Measurements from ENCODE around the gene CATSPERD.
"Not testable (repeated sequence)": the region's sequence is repeated elsewhere in the genome, so short reads cannot be mapped to it uniquely, and the experiment has no call there.

CATSPERD gene

DNA sequence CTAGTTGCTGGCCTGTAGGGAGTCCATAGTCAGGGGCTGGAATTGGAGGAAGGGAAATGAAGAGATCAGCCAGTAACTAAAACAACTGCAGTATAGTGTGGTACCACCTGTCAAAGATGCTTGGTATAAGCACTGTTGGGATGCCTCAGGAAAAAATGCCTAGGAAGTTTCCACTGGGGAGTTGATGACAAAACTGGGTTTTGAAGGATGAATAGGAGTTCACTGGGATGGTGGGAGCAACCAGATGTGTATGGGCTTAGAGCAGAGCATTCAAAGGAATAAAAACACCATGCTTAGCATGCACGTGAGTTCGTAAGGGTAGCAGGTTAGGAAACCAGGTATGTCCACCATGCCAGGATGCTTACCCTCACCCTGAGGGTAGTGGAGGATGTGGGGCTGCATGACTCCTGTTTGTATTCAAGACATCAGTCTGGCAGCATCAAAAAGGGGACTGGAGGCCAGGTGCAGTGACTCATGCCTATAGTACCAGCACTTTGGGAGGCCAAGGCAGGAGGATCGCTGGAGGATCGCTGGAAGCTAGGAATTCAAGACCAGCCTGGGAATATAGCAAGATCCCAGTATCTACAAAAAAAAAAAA lies 7.1 kb downstream of the CATSPERD start:
- DNase-seq (ENCODE audit: low spot score), result no peak

DNA sequence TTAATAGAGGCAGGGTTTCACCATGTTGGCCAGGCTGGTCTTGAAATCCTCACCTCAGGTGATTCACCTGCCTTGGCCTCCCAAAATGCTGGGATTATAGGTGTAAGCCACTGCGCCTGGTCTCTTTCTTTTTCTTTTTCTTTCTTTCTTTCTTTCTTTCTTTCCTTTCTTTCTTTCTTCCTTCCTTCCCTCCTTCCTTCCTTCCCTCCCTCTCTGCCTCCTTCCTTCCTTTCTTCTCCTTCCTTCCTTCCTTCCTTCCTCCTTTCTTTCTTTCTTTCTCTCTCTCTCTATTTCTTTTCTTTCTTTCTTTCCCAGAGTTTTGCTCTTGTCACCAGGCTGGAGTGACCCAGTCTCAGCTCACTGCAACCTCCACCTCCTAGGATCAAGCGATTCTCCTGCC lies 12.7 kb downstream of the CATSPERD start:
- DNase-seq (ENCODE audit: low spot score), result not testable (repeated sequence)

DNA sequence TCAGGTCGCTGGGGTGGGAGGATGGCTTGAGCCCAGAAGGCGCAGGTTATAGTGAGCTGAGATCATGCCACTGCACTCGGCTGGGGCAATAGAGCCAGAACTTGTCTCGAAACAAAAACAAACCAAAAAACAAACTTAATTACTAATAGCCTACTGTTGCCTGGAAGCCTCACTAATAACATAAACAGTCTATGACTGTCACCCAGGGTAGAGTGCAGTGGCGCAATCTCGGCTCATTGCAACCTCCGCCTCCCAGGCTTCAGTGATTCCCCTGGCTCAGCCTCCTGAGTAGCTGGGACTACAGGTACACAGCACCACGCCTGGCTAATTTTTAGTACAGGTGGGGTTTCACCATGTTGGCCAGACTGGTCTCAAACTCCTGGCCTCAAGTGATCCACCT lies 18.0 kb downstream of the CATSPERD start:
- no peak for DNase-seq (ENCODE audit: low spot score)

DNA sequence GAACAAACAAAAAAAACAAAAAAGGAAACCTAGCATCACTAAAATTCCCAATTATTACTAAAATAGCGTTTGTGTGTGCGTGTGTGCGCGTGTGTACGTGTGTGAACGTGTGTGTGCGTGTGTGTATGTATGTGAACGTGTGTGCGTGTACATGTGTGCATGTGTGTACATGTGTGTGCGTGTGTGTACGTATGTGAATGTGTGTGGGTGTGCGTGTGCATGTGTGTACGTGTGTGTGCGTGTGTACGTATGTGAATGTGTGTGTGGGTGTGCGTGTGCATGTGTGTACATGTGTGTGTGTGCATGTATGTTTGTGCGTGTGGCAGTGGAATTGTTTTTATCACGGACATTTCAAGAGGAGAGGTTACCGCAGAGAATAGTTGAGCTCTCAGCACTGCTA lies 21.6 kb downstream of the CATSPERD start:
- DNase-seq (ENCODE audit: low spot score), result no peak

DNA sequence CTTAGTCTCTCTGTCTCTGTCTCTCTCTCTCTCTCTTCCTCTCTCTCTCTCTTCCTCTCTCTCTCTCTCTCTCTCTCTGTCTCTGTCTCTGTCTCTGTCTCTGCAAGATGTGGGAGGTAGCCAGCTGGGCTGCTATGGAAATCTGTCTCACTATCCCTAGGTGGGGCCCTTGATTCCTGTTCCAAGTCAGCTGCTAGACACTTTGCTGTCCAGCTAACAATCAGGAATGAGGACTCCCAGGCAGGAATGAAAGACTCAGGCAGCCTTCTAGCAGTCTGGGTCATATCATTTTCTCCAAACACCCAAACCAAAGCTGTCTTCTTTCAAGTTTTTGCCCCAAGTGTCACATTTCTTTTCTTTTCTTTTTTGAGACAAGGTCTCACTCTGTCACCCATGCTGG lies 23.2 kb downstream of the CATSPERD start:
- DNase-seq (ENCODE audit: low spot score), result no peak

DNA sequence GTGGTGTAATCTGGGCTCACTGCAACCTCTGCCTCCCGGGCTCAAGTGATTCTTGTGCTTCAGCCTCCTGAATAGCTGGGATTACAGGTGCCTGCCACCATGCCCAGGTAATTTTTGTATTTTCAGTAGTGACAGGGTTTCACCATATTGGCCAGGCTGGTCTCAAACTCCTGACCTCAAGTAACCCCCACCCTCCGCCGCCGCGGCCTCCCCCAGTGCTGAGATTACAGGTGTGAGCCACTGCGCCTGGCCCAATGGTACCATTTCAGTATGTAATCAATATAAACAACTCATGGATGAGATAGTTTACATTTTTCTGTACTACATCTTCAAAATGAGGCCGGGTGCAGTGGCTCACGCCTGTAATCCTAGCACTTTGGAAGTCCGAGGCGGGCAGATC lies 24.6 kb downstream of the CATSPERD start:
- not testable (repeated sequence) for DNase-seq (ENCODE audit: low spot score)

DNA sequence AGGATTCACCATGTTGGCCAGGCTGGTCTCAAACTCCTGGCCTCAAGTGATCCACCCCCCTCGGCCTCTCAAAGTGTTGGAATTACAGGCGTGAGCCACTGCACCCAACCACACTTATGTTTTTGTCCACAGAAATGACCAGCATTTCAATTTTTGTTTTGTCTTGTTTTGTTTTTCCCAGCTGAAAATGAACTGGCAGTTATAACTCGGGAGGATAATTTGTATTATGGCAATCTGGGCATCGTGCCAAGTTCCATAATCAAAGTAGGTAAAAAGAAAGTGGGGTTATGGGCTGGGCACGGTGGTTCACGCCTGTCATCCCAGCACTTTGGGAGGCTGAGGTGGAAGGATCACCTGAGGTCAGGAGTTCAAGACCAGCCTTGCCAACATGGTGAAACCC lies 28.5 kb downstream of the CATSPERD start:
- DNase-seq (ENCODE audit: low spot score), result not testable (repeated sequence)

DNA sequence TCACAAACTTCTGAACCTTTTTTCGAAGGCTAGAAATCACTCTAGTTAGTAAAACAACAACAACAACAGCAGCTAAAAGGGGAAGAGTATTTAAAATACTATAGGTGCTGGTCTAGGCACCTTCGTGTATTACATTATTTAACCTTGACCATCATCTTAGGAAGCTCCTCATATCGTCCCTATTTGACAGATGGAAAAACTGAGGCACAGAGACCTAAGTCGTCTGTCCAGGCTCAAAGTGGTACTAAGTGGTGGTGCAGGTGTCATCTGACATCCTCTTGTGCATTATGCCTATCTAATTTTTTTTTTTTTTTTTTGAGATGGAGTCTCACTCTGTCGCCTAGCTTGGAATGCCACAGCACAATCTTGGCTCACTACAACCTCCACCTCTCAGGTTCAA lies 29.1 kb downstream of the CATSPERD start:
- no peak for DNase-seq (ENCODE audit: low spot score)

DNA sequence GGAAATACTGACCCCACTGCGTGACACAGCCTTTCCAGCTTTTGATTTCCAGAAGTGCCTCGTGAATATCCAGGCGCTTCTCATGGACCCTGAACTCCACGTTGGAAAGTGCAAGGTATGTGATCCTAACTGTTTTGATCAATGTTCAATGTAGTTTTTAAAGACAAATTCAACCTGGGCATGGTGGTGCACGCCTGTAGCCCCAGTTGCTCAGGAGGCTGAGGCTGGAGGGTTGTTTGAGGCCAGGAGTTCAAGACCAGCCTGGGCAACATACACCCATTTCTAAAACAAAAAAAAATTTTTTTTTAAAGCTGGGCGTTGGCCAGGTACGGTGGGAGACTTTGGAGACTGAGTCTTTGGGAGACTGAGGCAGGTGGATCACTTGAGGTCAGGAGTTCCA lies 31.3 kb downstream of the CATSPERD start:
- DNase-seq (ENCODE audit: low spot score), result no peak

DNA sequence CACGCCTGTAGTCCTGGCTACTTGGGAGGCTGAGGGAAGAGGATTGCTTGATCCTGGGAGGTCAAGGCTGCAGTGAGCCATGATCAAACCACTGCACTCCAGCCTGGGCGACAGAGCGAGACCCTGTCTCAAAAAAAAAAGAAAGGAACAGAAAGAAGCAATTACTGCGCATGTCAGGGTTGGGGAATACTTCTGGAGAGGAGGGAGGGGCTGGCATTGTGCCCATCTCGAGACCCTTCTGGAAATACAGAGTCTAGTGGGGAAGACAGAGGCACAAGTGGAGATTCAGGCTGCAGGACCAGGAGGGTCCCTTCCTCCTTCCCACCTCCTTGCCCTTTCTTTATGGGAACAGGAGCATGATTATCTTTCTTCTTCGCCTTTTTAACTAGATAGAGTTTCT lies 33.3 kb downstream of the CATSPERD start:
- DNase-seq (ENCODE audit: low spot score), result no peak

DNA sequence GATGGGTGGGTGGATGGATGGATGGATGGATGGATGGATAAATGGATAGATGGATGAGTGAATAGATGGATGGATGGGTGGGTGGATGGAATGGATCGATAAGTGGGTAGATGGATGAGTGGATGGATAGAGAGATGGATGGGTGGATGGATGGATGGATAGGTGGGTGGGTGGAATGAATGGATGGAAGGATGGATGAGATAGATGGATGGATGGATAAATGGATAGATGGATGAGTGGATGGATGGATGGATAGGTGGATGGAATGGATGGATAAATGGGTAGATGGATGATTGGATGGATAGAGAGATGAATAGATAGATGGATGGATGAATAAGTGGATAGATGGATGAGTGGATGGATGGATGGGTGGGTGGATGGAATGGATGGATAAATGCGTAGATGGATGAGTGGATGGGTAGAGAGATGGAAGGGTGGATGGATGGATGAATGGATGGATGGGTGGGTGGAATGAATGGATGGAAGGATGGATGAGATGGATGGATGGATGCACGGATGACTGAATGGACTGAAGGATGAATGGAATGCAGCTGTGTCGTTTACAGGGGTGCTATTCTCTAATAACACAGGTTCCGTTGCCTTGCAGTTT lies 42.3 kb downstream of the CATSPERD start:
- no peak for DNase-seq (ENCODE audit: low spot score)

DNA sequence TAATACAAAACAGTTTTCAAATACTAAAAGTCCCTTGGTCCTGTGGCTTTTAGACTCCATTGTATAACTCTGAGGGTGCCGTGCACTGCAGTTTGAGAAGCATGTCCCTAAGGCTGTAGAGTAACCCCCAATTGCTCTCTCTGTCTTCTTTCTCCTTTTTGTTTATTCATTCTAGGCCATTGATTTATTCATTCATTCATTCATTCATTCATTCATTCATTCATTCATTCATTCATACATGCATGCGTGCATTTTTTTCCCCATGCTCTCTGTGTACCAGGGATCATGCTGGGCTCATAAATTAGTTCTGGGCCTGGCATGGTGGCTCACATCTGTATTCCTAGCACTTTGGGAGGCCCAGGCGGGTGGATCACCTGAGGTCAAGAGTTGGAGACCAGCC lies 44.8 kb downstream of the CATSPERD start:
- DNase-seq (ENCODE audit: low spot score), result no peak

DNA sequence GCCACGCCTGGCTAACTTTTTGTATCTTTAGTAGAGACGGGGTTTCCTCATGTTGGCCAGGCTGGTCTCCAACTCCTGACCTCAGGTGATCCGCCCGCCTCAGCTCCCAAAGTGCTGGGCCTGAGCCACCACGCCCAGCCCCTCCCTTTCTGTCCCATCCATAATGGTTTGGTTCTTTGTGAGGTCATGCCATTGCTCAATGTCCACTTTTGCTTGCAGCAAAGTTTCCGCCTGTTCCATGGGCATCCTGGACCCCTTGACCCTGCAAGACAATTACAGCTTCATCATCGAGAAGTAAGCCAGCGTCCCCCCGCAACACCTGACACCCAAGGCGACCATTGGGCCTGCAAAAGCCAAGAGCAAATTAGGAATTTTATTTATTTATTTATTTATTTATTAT lies 47.5 kb downstream of the CATSPERD start:
- DNase-seq (ENCODE audit: low spot score), result no peak

DNA sequence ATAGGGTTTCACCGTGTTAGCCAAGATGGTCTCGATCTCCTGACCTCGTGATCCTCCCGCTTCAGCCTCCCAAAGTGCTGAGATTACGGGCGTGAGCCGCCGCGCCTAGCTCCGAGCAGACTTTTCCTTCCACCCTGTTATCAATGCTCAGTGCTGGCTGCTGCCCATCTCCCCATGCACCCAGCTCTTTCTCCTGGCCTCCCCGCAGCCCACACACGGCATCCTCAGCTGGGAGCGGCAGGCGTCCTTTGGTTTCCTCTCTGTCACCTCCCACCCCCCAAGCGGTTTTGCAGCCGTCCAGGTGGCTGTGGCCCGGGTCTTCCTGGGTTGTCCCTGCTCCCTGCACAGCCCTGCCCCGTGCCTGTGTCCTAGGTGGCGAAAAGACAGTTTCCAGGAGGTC lies 52.0 kb downstream of the CATSPERD start:
- DNase-seq (ENCODE audit: low spot score), result no peak

DNA sequence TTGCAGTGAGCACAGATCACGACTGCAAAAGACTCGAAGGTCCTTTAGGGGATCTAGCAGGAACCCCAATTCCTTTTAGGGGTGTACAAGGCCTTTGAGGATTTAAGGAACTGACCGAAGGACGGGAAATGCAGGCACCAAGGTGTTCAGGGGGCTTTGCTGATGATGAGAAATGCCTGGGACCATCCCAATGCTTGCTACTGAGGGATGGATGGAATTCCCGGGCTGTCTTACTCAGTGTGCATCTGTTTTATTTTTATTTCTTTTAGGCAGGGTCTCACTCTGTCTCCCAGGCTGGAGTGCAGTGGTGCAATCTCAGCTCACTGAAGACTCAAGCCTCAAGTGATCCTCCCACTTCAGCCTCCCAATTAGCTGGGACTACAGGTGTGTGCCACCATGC lies 52.8 kb downstream of the CATSPERD start:
- no peak for DNase-seq (ENCODE audit: low spot score)

DNA sequence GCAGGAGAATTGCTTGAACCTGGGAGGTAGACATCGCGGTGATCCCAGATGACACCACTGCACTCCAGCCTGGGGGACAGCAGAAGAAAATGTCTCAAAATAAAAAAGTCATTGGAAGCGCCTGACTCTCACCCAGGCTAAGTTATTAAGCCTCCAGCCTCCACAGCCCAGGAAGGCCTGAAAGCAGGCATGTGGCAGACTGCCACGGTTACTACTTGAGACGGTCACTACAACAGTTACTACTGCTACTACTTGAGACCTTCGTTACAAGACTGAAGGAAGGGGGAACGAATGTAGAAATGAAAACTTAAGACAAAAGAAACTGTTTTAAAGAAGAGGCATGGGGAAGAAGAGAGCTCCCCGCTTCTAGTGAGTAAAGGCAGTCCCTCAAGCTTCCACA lies 54.5 kb downstream of the CATSPERD start:
- DNase-seq (ENCODE audit: low spot score), result no peak

DNA sequence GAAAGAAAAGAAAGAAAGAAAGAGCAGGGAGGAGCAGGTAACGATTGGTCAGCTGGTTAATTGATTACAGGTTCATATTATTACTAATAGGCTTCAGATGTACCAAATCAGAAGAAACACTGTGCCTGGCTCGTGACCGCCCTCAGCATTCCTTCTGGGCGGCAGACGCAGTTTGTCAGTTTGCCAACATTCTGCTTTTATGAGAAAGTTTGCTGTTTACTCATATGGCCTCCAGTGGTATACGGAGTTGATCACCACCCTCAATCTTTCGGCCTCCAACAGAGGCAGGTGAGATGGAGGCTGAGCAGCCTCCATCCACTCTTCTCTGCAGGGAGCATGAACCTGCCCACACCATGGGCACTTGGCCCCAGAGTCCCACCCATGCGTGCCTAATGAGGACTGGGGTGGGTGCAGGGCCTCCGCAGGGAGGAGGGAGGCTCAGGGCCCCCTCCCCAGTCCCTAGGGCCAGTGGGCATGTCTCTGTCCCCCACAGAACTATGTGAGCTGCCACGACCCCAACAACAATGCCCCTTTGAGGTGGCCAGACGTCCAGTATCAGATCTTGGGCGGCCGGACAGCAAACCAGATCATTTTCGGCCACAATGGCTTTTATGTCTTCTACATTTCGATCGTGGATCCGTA lies 55.4 kb downstream of the CATSPERD start:
- no peak for DNase-seq (ENCODE audit: low spot score)

DNA sequence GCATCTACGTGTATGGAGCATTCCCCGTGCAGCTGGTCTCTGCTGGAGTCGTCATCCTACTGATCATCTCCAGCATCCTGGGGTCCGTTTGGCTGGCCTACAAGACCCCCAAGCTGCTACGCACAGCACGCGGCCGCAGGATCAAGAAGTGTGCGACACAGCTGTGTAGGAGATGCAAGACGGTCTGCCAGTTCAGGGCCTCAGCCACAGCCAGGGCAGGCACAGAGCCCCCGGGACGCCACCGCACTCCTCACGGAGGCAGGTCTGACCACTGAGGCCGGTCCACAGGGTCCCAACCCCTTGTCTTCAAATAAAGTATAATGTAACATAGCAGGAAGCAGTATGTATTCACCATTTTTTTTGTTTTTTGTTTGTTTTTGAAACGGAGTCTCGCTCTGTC lies 58.0 kb downstream of the CATSPERD start:
- no peak for DNase-seq (ENCODE audit: low spot score)

DNA sequence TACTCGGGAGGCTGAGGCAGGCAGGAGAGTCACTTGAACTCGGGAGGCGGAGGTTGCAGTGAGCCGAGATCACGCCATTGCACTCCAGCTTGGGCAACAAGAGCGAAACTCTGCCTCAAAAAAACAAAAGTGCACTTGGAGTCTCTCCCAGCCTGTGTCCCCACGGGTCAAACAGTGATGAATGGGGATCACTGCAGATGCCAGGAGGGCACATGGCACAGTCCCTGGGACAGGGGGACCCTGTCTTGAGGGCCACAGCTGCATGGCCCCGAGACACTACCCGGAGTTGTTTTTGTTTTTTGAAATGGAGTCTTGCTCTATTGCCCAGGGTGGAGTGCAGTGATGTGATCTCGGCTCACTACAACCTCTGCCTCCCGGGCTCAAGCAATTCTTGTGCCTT lies 60.5 kb downstream of the CATSPERD start:
- DNase-seq (ENCODE audit: low spot score), result not testable (repeated sequence)

DNA sequence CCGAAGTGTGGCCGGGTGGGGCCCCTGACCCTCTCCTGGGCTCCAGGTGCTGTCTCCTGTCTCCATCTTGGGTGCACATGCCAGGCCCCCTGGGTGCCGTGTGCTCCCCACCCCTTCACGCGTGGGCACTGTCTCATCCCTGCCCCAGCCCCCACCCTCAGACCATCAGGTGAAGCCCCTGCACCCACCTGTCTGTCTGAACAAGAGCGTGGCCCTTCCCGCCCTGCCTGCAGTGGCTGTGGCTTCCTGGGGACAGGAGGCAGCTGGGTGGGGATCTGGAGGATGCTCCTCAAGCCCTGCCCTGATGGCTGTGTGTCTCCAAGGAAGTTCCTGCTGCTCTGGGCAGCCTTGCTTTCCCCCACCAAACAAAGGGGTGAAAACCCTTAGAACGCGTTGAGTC lies 61.9 kb downstream of the CATSPERD start:
- no peak for DNase-seq (ENCODE audit: low spot score)

DNA sequence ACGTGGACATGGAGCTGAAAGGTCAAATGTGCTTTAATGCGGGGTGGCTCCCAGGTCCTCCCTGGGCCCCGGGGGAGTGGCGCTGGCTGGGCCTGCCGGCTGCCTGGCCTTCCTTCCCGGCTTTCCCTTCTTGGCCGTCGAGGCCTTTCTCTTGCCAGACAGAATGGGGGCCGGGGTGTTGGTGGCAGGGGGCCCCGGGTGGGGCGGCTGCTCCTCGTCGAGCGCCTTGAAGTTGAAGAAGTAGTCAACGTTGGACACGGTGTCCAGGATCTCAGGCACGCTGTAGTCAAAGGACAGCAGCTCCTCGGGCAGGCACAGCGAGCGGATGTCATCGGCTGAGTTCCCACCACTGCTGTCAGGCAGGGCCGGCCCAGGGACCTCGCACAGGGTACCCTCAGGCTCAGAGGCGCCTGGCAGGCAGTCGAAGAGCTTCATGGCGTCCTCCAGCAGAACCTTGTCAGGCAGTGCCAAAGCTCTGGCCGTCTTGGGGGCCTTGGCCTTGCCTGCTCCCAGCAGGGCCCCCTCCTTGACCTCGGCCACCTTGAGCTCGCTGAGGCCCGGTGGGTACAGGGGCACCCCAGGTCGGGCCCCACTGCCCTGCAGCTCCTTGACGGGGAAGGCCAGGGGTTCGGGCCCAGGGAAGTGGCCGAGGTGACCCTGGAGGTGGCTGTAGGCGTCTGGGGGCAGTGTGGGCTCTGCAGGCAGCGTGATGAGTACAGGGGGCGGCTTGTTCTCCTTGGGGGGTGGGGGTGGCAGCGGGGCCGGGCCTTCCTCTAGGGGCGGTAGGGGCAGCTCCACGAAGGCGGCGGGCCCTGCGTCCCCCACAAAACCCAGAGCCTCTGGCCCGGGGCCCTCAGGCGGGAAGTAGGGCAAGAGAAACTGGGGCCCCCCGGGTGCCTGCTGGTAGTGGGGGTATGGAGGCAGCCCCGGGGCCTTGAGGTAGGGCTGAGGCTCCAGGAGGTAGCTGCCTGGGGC lies 62.8 kb downstream of the CATSPERD start:
- no peak for DNase-seq (ENCODE audit: low spot score)

DNA sequence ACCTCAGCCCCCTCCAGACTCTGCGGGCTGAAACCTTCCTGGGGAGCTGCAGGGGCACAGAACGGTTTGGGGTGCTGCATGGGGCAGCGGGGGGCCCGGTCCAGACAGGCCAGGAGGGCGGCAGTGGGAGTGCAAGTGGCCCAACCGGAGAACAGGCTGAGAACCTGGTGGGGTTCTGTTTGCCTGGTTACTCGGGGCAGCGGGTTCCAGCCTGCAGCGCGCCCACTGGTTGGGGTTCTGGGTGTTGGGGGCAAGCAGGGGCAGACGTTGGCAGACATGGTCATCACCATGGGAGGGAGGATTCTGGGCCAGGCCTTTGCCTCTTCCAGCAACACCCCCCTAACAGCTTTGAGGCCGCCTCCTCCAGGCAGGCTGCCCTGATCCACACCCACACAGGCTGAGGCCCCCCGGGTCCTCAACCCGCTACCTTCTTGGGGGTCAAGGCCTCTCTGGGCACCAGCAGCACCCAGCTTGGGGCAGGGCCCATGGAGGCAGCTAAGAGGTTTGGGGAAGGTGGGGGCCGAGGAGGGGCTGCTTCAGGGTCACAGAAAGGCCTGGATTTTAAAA lies 64.2 kb downstream of the CATSPERD start, which contains the start of gene PRR22:
PRR22 (minus strand) TSS at position 166 of the 567 bp plus-strand sequence; CDS start at position 80, 86 bp downstream.
- DNase-seq (ENCODE audit: low spot score), result no peak
